GM21360 (cell line): Measurements from ENCODE around the gene C13orf42.

Experiments used
- ATAC-seq: cut with Tn5 transposase; IDR thresholded peaks from one replicate; pipeline ENCODE4 v1.9.1; 2021; ENCODE audit warnings: mild to moderate bottlenecking, moderate library complexity; ENCODE audit not compliant: unreplicated experiment

The C13orf42 gene

GRCh38 chr13:51067210-51067701 lies 43.8 kb downstream of the C13orf42 start:
- ATAC-seq: no peak

GRCh38 chr13:51066091-51066831 lies 44.8 kb downstream of the C13orf42 start:
- ATAC-seq: no peak

DNA sequence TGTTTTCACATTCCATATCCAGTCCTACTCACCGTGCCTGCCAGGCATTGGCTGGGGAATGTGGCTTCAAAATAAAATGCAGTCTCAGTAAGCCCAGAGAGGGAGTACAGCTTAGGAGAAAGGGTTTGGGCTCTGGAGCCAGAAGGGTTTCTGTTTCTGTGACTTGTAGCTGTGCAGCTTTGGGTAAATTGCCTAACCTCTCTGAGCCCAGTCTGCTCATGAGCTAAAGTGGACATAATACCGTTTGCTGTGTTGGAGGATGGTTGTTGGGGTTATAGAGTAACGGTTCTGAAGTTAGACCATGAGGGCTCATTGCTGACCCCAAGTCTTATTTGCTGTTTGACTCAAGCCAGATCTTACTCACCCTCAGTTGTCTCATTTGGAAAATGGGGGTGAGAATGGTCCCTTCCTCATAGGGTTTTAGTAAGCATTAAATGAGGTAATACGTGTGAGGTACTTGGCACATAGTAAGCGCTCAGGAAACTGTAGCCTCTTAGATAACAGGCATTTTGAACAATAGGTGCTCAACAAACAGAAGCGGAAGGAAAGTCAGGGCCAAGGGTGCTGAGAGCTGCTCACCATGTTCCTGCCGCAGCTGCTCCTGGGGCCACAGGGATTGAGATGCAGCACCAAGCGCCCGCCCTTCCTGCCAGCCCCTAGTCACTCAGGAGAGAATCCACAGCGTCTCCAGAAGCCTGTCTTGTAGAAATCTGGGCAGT lies 45.5 kb downstream of the C13orf42 start:
- ATAC-seq: no peak

- ATAC-seq: no peak
Observed at GRCh38 chr13:51064753-51065152, 46.3 kb downstream of the C13orf42 start.

DNA sequence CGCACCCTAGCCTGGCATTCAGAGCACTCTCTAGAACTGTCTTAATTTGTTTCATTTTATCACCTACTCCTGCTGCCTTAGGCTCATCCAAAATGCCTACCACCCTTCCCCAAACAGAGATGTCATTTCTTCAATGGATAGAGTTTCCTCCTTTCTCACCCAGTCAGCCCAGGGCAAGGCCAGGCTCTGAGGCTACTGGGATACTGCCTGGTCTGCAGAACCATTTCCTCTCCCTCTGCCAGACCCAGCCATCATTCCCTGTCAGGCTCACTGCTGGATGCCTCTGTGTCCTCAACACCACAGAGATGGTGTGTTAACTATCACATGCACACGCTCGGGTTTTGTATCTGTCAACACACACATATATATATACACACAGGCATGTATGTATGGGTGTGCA lies 47.2 kb downstream of the C13orf42 start:
- no peak for ATAC-seq

DNA sequence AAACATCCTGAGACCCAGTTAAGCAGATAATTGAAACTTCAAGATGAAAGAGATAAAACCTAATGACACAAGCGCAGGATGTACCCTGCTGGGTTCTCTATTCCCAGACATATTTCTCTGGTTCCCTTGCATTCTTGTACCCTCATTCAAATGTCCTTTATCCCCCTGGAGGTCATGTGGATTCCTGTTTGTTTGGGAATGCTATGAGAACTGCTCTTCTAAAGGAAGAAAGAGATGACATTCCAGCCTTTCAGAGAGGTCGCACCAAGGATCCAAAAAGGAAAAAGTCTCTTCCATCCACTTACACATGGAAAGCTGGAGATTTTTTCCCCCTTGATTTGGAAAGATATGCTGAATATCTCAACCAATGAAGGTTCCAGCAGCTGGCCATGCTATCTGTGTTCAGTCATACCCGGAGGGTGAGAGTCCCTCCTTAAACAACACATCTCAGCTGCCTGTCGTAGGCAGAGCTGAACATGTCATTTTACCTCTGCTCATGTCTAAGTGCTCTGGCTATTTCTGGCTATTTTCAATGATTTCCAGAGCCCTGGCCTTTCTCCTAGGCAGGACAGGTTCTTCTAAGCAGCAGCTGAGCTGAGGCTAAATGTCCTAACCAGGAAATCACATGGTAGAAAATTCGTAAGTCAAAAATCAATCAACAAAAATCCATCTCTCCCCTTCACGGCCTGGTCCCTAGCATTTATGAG lies 52.5 kb downstream of the C13orf42 start:
- ATAC-seq: no peak

DNA sequence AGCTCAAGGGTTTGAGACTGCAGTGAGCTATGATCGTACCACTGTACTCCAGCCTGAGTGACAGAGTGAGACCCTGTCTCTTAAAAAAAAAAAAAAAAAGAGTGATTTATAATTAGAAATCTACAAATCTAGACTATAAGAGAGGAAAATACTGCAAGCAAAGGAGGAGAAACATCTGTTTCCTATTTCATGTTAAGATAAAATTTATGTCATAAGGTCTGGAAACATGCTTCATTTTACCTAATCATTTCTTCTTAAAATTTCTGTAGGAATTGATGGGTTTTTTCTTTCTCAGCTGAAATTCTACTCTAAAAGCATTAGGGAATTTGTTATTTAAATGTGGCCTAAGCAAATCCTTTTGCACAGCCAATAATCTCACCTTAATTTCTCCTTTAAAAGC lies 53.2 kb downstream of the C13orf42 start:
- ATAC-seq: no peak

GRCh38 chr13:51057001-51057400 lies 54.1 kb downstream of the C13orf42 start:
- no peak for ATAC-seq

GRCh38 chr13:51052581-51052980 lies 58.5 kb downstream of the C13orf42 start:
- ATAC-seq: no peak

DNA sequence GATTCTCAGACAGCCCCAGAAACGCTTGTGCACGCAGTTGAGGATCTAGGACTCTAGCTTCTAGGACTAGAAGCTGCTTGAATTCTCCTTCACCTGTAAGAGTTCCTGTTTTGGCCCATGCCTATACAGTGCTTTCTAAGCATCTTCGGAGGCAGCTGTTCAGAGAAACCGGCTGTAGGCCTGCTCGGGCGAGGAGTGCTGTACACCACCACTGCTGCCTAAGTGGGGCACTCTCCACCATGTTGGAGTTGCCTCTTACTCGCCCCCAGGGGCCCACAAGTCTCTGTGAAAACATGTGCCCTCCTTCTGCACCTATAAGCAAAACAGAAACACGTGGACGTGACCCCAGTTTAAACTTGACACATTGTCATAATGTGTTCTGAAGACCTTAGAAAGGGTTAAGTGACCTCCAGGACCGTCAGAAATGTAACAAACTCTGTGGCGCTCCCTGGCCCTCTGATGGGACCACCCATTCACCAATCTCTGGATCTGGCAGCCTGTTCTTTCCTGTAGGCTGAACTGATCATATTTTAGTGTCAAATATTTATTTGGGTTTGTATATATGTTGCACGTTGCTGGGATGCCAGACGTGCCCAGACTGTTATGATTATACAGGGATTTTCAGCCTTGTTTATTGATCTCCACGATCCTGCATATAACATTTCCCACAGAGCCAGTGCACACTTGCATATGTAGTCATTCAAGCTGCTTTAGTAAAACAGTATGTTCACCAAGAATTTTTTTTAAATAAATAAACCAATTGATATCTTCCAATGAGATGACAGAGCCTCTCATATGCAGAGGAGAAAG lies 60.8 kb downstream of the C13orf42 start:
- no peak for ATAC-seq

DNA sequence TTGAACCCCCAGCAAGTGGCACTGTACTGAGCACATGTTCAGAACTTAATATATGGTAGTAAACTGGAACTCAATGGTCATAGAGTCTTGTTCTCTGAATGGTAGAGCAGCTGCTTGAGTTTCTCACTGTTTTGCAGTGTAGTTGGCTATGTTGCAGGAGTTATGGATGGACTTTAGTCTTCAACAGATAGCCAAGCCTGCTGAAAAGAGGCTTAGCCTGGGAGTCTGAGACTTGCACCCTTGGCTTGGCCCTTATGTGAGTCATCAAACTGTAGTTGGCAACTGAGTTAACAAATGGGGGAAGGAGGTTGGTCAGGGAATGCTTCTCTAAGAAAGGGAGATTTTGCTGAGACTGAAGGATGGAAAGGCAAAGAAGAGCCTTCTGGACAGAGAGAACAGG lies 62.5 kb downstream of the C13orf42 start:
- no peak for ATAC-seq

DNA sequence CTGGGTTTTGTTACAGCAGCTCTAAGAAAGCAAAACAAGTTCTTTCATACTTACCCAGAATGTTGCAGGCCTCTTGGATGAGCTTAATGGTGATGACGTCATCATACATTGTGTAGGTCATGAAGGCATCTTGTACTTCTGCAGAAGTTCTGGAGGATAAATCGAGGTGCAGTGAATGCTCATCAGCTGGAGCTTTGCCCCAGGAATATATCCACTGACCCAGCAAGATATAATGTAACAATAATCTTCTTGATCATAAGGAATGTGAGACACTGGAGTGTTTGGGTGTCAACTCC lies 63.0 kb downstream of the C13orf42 start:
- no peak for ATAC-seq

GRCh38 chr13:51047434-51048165 lies 63.5 kb downstream of the C13orf42 start:
- ATAC-seq: no peak

DNA sequence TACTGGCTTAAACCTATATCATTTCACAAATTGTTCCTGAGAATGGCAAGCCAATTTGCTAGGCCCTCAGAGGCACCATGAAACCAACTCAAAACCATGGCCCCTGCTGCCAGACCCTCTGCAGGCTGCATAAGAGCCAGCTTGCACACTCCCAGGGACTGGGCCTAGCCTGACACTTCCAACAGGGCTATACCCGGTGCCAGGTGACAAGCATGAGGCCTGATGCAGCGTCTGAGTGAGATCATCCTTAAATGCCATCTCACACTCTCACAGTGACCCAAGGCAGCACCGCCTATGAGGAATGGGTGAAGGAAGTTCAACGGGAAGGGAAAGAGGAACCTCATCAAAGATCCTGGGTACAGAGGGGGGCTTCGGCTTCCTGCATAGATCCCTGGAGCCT lies 65.6 kb downstream of the C13orf42 start:
- no peak for ATAC-seq

DNA sequence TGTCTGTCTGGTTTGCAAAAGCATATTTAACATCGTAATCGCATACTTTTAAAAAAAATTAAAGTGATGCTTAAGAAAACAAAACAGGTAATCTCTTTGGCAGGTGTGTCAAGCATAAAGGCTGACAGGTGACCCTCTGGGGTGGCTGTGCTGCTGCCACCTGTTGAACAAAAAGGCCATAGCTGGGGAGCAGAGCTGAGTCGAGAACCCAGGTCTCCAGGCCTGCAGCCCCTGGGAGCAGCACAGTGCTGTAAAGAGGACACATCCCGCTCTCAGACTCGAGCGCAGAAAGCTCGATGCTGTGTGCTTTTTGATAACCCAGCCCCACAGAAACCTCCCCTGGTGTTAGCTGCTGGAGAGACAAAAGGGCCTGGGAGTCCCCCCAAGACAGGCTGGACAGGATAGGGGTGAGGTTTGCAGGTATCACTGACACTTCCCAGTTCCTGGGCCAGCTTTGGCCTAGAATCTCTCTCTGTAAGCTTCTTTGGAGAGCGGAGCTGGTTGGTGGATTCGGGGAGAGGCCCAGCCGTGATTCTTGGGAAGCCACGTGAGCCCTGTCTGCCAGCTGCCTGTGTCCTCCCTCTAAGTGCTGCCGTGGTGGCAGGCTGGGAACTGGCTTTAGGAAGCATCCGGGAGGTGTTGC lies 66.9 kb downstream of the C13orf42 start:
- ATAC-seq: no peak

- ATAC-seq: no peak
Observed at GRCh38 chr13:51043310-51043709, 67.8 kb downstream of the C13orf42 start.

GRCh38 chr13:51041710-51042109 lies 69.4 kb downstream of the C13orf42 start:
- no peak for ATAC-seq

DNA sequence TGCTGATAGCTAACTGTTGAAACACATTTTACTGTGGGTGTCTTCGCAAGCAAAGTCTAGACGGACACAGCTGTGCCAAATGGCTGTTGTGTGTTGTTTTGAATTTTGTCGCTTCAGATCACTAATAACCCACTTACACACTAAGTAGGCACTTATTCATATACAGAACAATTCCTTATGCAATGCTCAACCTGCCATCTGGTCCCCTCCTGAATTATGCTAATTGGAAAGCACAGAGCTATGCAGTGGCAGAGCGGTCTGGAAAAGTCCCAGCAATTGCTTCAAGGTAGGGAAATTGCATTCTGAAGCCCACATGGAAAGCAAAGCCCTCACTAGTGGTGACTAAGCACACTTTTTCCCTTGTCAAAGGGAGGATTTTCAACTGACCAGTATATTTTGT lies 69.9 kb downstream of the C13orf42 start:
- ATAC-seq: no peak

DNA sequence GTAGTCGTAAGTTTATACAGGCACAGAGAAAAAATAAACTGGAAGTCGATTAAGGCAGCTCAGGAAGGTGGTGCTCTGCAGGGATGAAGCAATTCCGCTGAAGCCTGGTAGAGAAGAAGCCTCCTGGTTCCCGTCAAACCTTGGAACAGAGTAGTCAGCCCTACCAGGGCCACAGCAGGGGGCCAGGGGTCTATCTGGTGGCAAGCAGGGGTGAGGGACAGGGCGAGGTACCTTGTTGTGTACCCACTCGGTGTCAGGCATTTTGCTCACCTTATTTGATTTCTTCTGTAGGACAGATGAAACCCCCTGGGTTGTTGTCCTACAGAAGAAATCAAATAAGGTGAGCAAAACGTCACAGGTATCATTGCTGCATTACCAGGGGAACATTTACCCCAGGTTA lies 70.6 kb downstream of the C13orf42 start:
- ATAC-seq: no peak

DNA sequence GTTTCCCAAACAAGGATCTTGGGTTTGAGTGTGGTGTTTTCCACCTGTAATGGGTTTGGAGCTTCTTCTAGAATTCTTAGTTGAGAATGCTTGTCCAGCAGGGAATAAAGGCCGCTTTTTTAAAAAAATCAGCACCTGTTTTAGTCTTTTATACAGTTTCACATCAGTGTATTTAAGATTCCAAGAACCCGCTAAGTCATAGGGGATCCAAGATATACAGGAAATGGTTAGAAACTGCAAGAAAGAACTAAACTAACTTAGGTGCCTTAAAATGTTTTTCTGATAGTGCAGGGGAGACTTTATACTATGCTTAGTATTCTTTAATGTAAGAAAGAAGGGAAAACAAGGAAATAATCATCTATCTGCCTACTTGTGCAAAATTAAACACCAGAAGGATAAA lies 74.7 kb downstream of the C13orf42 start:
- ATAC-seq: no peak
